K562 (cell line): Measurements from ENCODE around the gene YY1AP1. TPM values are rescaled to one million over a fixed set of nuclear protein-coding genes. Genes with fewer than 3 reads are reported as not detected.

Experiments used
- C11orf30 ChIP-seq: fragments of 450-650 bp; IDR thresholded peaks from 2 replicates; pipeline ENCODE4 v1.6.1; 2016; ENCODE audit warnings: low read depth, mild to moderate bottlenecking
- ERF ChIP-seq: fragments of 450-650 bp; formaldehyde crosslinking; IDR thresholded peaks from 2 replicates; pipeline ENCODE4 v1.4.0; 2020; ENCODE audit warnings: mild to moderate bottlenecking, mixed read lengths
- GTF2A2 ChIP-seq: IDR thresholded peaks from 2 replicates; pipeline ENCODE4 v1.6.1; 2016; ENCODE audit warnings: mild to moderate bottlenecking, missing genetic modification characterization, missing compliant biosample characterization
- L3MBTL2 ChIP-seq: fragments of 450-650 bp; IDR thresholded peaks from 2 replicates; pipeline ENCODE4 v1.6.1; 2016; ENCODE audit warnings: mild to moderate bottlenecking, moderate library complexity
- PRDM10 ChIP-seq: fragments of 450-650 bp; IDR thresholded peaks from 2 replicates; pipeline ENCODE4 v1.6.1; 2018; ENCODE audit not compliant: partially characterized antibody
- PRPF4 ChIP-seq: fragments of 200-400 bp; formaldehyde crosslinking; IDR thresholded peaks from one replicate; pipeline ENCODE4 v1.6.1; 2017; ENCODE audit warnings: low read length, low read depth, mild to moderate bottlenecking; ENCODE audit not compliant: insufficient read depth, poor library complexity, severe bottlenecking
- PTBP1 ChIP-seq: fragments of 200-400 bp; formaldehyde crosslinking; IDR thresholded peaks from 2 replicates; pipeline ENCODE4 v1.6.1; 2017; ENCODE audit warnings: low read depth, low read length
- RAD51 ChIP-seq: fragments of 450-650 bp; IDR thresholded peaks from 2 replicates; pipeline ENCODE4 v1.7.1; 2016; ENCODE audit warnings: low read depth, mild to moderate bottlenecking, borderline replicate concordance
- RBM34 ChIP-seq: fragments of 200-400 bp; formaldehyde crosslinking; IDR thresholded peaks from 2 replicates; pipeline ENCODE4 v1.6.1; 2018; ENCODE audit warnings: low read length, borderline replicate concordance; ENCODE audit not compliant: insufficient read depth
- SFPQ ChIP-seq: fragments of 200-400 bp; formaldehyde crosslinking; IDR thresholded peaks from 2 replicates; pipeline ENCODE4 v1.6.1; 2017; ENCODE audit warnings: mild to moderate bottlenecking, low read depth, low read length, moderate library complexity
- UBTF ChIP-seq, 2 experiments: IDR thresholded peaks; 2 replicates each; pipeline ENCODE4 v1.6.1; 2012; ENCODE audit warnings: improper control_type of control experiment in 2 of 2, low read depth in 2 of 2, low read length in 2 of 2, borderline replicate concordance in 1 of 2
- ZKSCAN3 ChIP-seq: fragments of 250-450 bp; sonication (Bioruptor Pico); IDR thresholded peaks from 2 replicates; pipeline ENCODE4 v1.4.0; 2020
- ZNF124 ChIP-seq: sonication (generic); formaldehyde crosslinking; IDR thresholded peaks from 2 replicates; pipeline ENCODE4 v1.8.1; 2022; ENCODE audit warnings: missing genetic modification reagents
- ZNF212 ChIP-seq: fragments of 450-650 bp; formaldehyde crosslinking; IDR thresholded peaks from 2 replicates; pipeline ENCODE4 v1.4.0; 2020; ENCODE audit warnings: mild to moderate bottlenecking
- ZNF408 ChIP-seq: fragments of 250-450 bp; sonication (Bioruptor Pico); IDR thresholded peaks from 2 replicates; pipeline ENCODE4 v1.4.0; 2020; ENCODE audit warnings: low read depth, mild to moderate bottlenecking, moderate library complexity
- ZNF57 ChIP-seq: fragments of 450-650 bp; formaldehyde crosslinking; IDR thresholded peaks from 2 replicates; pipeline ENCODE4 v1.4.0; 2020; ENCODE audit warnings: mild to moderate bottlenecking, moderate library complexity
- ZNF668 ChIP-seq: fragments of 250-450 bp; sonication (Bioruptor Pico); IDR thresholded peaks from 2 replicates; pipeline ENCODE4 v1.8.0; 2022; ENCODE audit warnings: mild to moderate bottlenecking, inconsistent platforms
- ZNF785 ChIP-seq: fragments of 250-450 bp; sonication (Bioruptor Pico); IDR thresholded peaks from 2 replicates; pipeline ENCODE4 v1.4.0; 2020; ENCODE audit warnings: mild to moderate bottlenecking
- polyA plus RNA-seq, 8 experiments: library from polyadenylated mRNA; depleted of rRNA in 4 of 8; stranded (reverse) in 5 of 8; unstranded in 3 of 8; fragments of >200 nt; fragmentation: Nextera tagmentation in 2 of 8; fragmentation: Illumina TruSeq in 1 of 8; extraction: Ambion mirVana in 2 of 8; extraction: Trizol in 1 of 8; gene quantifications; 2 replicates each; pipeline versions ENCODE4 v1.2.1 to v1.2.3, GENCODE V29; 2011 to 2014; ENCODE audit warnings: inconsistent platforms in 1 of 8, missing spikeins in 1 of 8
- total RNA-seq, 7 experiments: library from RNA; depleted of rRNA in 6 of 7; stranded (reverse); fragments of >200 nt in 6 of 7; fragmentation: Illumina TruSeq in 2 of 7; extraction: Trizol in 2 of 7; gene quantifications; 2 replicates each; pipeline versions ENCODE4 v1.2.1 to v1.2.3, GENCODE V29; 2011 to 2021; ENCODE audit warnings: low replicate concordance in 1 of 7
- TF ChIP-seq, protein P1 (sequence below): fragments of 450-650 bp; IDR thresholded peaks from 2 replicates; pipeline ENCODE4 v1.6.1; 2016

The YY1AP1 gene
- total and polyA plus RNA-seq, 9 of the 15 experiments (the other 6 are each of a cell fraction or from before 2014, with no cell fraction given): 18.4 to 90.7 (median 42.9) TPM

GRCh38 chr1:155688324-155689080, at the start of gene YY1AP1 (continued):
- TF ChIP-seq PRDM10: peak; percentile 100
- no peak for TF ChIP-seq ZNF212 (CRISPR knock-in tag)
- no peak for TF ChIP-seq PTBP1
- no peak for TF ChIP-seq ZNF124 (CRISPR knock-in tag)
- TF ChIP-seq C11orf30: peak; percentile 79; the same call in 1 of the 2 replicates
- no peak for TF ChIP-seq ZNF408 (CRISPR knock-in tag)
- 0 out of 4 replicates have a peak, but pooled peaks of 1 of the 2 experiments have one; percentile 35 for TF ChIP-seq UBTF (IDR thresholded peaks at IDR 0.05; ENCODE audit: borderline replicate concordance in 1 of 2, low read depth in 2 of 2, low read length in 2 of 2)
- no peak for TF ChIP-seq GTF2A2 (tag)
- no peak for TF ChIP-seq RBM34
- peak; percentile 84; the same call in 1 of the 2 replicates for TF ChIP-seq ERF
- TF ChIP-seq RAD51: no peak
- no peak for TF ChIP-seq ZKSCAN3 (CRISPR knock-in tag)
- no peak; the same call in 1 of the 2 replicates for TF ChIP-seq L3MBTL2
- peak; percentile 23 for TF ChIP-seq PRPF4
- no peak for TF ChIP-seq SFPQ
- TF ChIP-seq ZNF57 (CRISPR knock-in tag): no peak
- no peak for TF ChIP-seq ZNF668
- TF ChIP-seq, protein P1, sequence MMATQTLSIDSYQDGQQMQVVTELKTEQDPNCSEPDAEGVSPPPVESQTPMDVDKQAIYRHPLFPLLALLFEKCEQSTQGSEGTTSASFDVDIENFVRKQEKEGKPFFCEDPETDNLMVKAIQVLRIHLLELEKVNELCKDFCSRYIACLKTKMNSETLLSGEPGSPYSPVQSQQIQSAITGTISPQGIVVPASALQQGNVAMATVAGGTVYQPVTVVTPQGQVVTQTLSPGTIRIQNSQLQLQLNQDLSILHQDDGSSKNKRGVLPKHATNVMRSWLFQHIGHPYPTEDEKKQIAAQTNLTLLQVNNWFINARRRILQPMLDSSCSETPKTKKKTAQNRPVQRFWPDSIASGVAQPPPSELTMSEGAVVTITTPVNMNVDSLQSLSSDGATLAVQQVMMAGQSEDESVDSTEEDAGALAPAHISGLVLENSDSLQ: no peak
- TF ChIP-seq ZNF785: no peak
